Fibroblast of mammary gland (primary cell): ENCODE data around the gene NHSL1.
A peak's percentile ranks its signal among the peaks of the same experiment; 100 is the strongest.

Experiments
- DNase-seq: peaks from one replicate; pipeline ENCODE4 v3.0.0-alpha.2; 2010; ENCODE audit warnings: low read depth
- H3K4me3 ChIP-seq: 2 replicates; pipeline ENCODE4 v1.5.1; 2011; ENCODE audit warnings: low read depth, mild to moderate bottlenecking, low read length, moderate library complexity; ENCODE audit not compliant: control insufficient read depth
- TF ChIP-seq, protein P1 (sequence below): conservative IDR thresholded peaks from 2 replicates; pipeline ENCODE4 v1.5.1; 2011; ENCODE audit warnings: low read depth, low read length, inconsistent platforms; ENCODE audit not compliant: control insufficient read depth, insufficient read depth

The NHSL1 gene

DNA sequence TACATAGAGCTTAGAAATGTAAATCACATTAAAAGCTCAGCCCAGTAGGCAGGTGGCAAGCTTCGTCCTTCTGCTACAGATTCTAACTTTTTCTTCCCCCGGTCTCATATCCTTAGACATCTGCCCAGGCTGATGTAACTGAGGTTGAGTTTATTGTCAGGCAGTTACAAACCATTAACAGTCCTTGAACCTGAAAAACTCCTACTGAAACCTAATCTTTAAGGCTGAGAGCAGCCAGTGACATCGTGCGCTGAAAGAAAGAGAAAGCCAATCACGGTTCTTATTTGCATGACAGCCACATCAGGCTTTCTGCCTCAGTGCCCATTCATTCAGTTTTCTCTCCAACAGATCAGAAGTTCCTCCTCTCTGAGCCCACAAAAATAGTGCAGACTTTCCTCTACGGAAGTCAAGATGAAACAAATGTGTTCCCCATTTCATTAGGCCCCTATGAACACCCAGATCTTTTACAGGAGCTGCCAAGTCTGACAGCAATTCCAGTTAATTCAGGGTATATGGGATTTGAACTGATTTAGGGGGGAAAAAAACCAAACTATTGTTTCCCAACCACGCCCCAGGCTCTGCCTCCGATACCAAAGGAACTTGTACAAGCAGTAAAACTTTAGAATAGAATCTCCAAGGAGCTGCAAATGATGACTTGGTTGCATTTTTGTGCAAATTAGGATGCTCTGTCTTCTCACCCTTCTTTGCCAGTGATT lies at the start of gene NHSL1:
Gene NHSL1, minus strand, starts transcription at position 192 of the 716 bp plus-strand sequence. CDS start 204 bp downstream, outside the sequence.
- no peak for DNase-seq
- TF ChIP-seq, protein P1, sequence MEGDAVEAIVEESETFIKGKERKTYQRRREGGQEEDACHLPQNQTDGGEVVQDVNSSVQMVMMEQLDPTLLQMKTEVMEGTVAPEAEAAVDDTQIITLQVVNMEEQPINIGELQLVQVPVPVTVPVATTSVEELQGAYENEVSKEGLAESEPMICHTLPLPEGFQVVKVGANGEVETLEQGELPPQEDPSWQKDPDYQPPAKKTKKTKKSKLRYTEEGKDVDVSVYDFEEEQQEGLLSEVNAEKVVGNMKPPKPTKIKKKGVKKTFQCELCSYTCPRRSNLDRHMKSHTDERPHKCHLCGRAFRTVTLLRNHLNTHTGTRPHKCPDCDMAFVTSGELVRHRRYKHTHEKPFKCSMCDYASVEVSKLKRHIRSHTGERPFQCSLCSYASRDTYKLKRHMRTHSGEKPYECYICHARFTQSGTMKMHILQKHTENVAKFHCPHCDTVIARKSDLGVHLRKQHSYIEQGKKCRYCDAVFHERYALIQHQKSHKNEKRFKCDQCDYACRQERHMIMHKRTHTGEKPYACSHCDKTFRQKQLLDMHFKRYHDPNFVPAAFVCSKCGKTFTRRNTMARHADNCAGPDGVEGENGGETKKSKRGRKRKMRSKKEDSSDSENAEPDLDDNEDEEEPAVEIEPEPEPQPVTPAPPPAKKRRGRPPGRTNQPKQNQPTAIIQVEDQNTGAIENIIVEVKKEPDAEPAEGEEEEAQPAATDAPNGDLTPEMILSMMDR = no peak
- no peak within 1 kb of the TSS for H3K4me3 ChIP-seq

DNA sequence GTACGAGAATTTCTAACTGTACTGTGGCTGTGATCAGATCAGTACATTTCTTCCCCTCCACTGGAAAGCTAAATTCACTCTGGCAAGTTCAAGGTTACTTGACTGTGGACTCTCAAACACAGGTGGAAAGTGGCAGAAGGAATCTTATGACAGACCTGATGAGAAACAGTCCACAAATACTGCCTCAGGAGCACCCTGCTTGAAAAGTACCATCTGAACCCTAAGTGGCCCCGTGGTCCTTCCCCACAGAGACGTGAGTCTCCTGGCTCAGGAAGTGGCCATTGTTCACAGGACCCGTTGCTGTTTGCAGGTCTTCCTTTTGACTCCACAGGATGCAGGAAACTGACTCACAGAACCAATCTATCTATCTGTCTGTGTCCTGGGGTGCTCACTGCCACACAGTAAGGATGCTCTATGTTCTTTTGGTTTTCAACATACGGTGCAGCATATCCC lies 47.5 kb upstream of the NHSL1 start:
- TF ChIP-seq, protein P1 = no peak
- no peak overlapping the region for H3K4me3 ChIP-seq
- DNase-seq = peak; percentile 58

DNA sequence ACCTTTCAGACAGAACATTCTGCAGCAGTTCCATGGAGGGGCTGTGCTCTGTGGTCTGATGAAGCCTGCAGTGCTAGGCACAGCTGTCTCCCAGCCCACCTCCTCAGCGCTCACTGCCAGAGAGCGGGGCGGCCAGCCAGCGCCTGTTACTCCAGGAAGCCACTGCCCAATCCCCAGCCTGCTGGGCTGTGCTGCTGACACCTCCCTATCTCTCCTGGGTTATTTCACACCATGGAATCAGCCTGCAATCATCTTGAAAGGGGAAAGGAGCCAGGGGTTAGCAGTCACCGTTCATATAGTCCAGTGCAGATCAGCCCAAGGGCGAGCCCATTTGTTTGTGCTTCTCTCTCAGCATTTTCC lies 46.3 kb upstream of the NHSL1 start:
- H3K4me3 ChIP-seq = peak overlapping the region; percentile 43
- TF ChIP-seq, protein P1 = no peak
- peak; percentile 39 for DNase-seq

DNA sequence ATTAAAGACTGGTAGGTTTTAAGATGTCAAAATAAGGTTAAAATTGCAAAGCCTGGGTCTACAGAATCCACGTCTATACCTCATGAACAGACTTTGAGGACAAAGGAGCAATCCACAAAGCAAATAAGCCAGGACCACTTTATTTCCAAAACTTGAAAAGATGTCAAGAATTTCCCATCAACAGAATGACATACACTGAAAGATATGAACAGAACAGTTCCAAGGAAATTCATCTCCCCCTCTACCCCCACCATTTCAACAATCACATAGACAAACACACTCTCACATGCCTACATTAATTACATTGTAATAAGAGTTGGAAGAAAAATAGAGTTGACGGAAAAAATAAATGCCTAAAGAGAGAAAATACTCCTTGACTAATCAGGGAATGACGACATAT lies 45.2 kb upstream of the NHSL1 start:
- TF ChIP-seq, protein P1 = no peak
- no peak overlapping the region for H3K4me3 ChIP-seq
- no peak for DNase-seq

DNA sequence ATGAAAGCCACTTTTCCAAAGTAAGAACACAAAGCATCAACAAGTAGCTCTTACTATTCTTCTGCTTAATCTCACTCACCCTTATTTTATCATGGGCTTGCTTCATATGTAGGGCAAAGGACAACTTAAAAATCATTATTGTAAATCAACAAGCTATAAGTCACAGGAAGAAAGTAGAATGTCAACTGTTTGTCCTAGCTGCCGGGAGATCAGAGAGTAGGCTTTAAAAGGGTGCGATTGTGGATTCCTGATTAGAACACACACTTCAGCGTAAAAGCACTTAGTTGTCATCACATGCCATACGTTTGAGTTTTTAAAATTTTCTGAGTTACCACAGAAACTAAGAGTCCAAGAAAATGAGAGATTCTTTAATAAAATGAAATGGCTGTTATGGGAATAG lies 44.4 kb upstream of the NHSL1 start:
- no peak overlapping the region for H3K4me3 ChIP-seq
- DNase-seq = no peak
- TF ChIP-seq, protein P1 = no peak

DNA sequence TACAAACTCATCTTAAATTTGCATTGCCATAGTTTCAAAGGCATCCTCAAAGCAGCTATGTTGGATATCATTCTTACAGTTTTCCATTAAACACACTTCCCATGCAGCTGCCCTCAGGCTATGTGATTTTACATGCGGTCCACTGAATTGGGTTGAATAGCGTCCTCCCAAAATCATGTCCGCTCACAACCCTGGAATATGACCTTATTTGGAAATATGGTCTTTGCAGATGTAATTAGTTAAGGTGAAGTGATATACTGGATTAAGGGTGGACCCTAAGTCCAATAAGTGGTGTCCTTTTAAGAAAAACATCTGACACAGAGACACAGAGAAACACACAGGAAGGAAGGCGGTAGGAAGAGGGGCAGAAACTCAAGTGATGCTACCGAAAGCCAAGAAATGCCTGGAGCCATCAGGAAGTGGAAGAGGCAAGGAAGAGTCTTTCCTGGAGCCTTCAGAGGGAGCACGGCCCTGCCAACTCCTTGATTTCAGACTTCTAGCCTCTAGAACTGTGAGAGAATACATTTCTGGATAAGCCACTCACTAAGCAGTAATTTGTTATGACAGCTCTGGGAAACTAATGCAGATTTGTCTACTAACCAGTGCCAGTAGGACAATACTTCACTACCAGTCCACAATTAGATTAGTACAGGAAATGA lies 42.7 kb upstream of the NHSL1 start:
- peak overlapping the region; percentile 12 for H3K4me3 ChIP-seq
- TF ChIP-seq, protein P1 = no peak
- peak; percentile 45 for DNase-seq
